ENCODE results near the gene DUOX2.
A peak's percentile ranks its signal among the peaks of the same experiment; 100 is the strongest.

Gene DUOX2

DNA sequence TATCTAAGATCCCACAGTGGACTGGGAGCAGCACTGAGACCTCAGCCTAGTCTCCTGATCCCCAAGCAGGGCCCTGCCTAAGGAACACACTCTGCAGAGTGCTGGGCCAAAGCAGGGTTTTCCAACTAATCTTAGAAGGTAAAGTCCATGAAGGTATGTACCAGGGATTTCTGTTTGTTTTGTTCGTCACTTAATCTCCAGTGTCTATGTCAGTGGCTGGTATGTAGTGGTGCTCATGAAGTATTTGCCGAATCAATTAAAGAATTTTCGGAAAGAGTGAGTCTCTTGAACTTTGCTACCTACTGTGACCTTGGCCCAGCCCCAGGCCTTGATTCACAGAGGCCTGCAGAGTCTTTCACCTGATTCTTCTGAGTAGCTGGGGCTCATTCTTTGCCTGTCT is 17.5 kb upstream of the DUOX2 start:
- H3K36me3 ChIP-seq (ENCODE audit: control insufficient read depth in 5 of 5, insufficient read depth in 5 of 5, low read length in 5 of 5) = no peaks in the 10 kb centered on the region
- H3K4me3 ChIP-seq (ENCODE audit: low read depth in 1 of 5, low read length in 5 of 5) = no peak overlapping the region
- peaks cover 21 to 61% (median 39%) of the 10 kb centered on the region in 5 donors for H3K27me3 ChIP-seq (ENCODE audit: control insufficient read depth in 5 of 5, insufficient read depth in 4 of 5, low read length in 5 of 5)
- H3K9ac ChIP-seq (ENCODE audit: low read length in 5 of 5) = no peak overlapping the region
- H3K4me1 ChIP-seq (ENCODE audit: control insufficient read depth in 5 of 5, insufficient read depth in 5 of 5, low read length in 5 of 5) = peaks cover 0 to 26% (median 20%) of the 10 kb centered on the region in 5 donors
- H3K9me3 ChIP-seq (ENCODE audit: control insufficient read depth in 5 of 5, low read length in 5 of 5) = no peaks in the 10 kb centered on the region
- no peak overlapping the region for H3K27ac ChIP-seq (ENCODE audit: low read depth, low read length)

DNA sequence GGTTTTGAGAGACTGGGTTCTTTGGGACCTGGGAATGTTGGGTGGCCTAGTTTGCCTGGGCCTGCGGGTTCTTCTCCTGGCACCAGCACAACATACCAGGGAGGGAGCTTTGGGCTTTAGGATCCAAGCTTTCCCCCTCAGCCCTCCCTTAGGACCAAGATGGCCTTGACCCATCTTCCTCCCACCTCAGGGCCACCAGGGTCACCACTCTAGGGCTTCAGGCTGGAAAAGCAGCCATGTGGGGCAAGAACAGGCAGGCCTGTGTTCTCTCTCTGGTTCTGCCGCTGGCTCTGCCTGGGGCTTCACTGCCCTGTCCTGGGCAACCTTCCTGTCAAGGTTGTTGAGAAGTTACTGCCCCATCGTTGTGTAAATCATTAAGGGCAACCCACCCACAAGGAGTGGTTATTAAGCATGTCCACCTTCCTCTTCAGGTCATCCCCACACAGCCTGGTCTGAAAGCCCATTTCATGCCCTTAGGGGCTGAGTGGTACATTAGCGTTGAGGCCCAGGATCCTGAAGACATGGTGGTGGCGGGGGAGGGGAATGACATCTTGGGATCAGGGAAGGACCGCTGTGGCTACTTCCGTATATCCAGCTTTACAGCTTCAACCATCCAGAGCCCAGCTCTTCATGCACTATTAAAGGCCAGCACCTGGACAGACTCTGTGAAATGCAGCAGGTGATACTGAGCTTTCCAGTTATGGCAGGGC is 16.5 kb upstream of the DUOX2 start:
- Histone ChIP-seq H3K36me3 (ENCODE audit: control insufficient read depth in 5 of 5, insufficient read depth in 5 of 5, low read length in 5 of 5) (no peaks in the 10 kb centered on the region), H3K9ac (ENCODE audit: low read length in 5 of 5) (peak overlapping the region in 1 of 5 donors; percentile 65), H3K4me1 (ENCODE audit: control insufficient read depth in 5 of 5, insufficient read depth in 5 of 5, low read length in 5 of 5) (peaks cover 0 to 26% (median 20%) of the 10 kb centered on the region in 5 donors), H3K27me3 (ENCODE audit: control insufficient read depth in 5 of 5, insufficient read depth in 4 of 5, low read length in 5 of 5) (peaks cover 19 to 57% (median 34%) of the 10 kb centered on the region in 5 donors), H3K9me3 (ENCODE audit: control insufficient read depth in 5 of 5, low read length in 5 of 5) (no peaks in the 10 kb centered on the region), H3K4me3 (ENCODE audit: low read depth in 1 of 5, low read length in 5 of 5) (peak overlapping the region in 3 of 5 donors; percentile 48 to 65 (median 56)), H3K27ac (ENCODE audit: low read depth, low read length) (no peak overlapping the region)

DNA sequence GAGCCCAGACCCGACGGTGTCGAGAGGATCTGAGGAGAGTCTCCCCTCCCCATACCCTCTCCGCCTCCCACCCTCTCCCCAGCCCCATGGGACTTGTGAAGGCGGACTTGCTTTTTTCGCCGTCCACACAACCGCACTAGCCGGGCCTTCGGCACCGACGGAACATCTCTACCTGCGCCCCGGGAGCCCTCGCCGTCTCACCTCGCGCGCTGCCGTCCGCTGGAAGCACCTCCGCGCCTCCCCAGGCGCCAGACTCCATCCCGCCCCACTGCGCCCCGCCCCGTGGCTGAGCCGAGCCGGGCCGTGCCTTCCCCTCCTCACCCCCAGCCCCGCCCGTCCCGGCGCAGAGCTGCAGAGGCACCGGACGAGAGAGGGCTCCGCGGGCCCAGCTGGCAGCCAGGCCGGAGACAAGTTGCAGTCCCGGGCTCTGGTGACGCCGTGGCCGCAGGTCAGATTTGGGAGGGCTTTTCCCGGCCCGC is 15.7 kb upstream of the DUOX2 start, which contains the start of the genes DUOX1 and DUOXA1:
Gene DUOX1, plus strand, starts transcription at position 344 of the 479 bp plus-strand sequence. CDS start 1,973 bp downstream, outside the sequence.
Gene DUOXA1, minus strand, starts transcription at position 229 of the 479 bp plus-strand sequence. CDS start 6,865 bp downstream, outside the sequence.
- H3K27me3 ChIP-seq (ENCODE audit: control insufficient read depth in 5 of 5, insufficient read depth in 4 of 5, low read length in 5 of 5) = peaks cover 15 to 56% (median 30%) of the 10 kb centered on the region in 5 donors

DNA sequence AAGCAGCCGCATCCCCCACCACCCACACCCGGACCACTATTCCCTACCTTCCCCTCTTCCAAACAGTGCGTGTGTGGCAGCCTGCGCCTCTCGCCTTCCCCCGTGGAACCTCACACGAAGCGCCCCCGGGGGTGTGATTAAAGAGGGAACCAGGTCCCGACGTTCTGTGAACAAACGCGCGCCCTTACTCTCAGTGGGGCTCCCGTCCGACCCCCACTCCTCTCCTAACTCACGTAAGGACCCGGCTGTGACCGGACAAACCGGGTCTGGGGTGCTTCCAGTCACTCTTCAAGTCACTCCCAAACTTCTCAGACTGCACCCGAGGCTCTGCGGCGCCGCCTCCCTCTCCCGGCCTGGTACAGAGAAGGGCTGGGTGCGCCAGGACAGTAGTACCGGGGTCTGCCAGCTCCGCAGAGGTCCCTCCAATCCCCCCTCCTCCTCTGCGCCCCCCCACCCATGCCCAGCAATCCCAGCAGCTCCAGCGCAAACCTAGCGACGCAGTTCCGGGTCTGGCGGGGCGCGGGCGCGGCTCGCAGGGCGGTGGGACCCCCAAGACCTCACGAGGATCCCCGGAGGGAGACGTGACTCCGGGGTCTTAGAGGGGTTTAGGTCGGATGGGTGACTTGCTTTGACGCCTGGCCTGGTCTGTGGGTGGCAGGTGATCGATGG is 15.1 kb upstream of the DUOX2 start:
- Histone ChIP-seq H3K9me3 (ENCODE audit: control insufficient read depth in 5 of 5, low read length in 5 of 5) (no peaks in the 10 kb centered on the region), H3K4me3 (ENCODE audit: low read depth in 1 of 5, low read length in 5 of 5) (peak overlapping the region; percentile 35 to 65 (median 56)), H3K27ac (ENCODE audit: low read depth, low read length) (no peak overlapping the region), H3K36me3 (ENCODE audit: control insufficient read depth in 5 of 5, insufficient read depth in 5 of 5, low read length in 5 of 5) (no peaks in the 10 kb centered on the region), H3K9ac (ENCODE audit: low read length in 5 of 5) (peak overlapping the region in 1 of 5 donors; percentile 62), H3K4me1 (ENCODE audit: control insufficient read depth in 5 of 5, insufficient read depth in 5 of 5, low read length in 5 of 5) (peaks cover 0 to 21% (median 15%) of the 10 kb centered on the region in 5 donors), H3K27me3 (ENCODE audit: control insufficient read depth in 5 of 5, insufficient read depth in 4 of 5, low read length in 5 of 5) (peaks cover 13 to 50% (median 25%) of the 10 kb centered on the region in 5 donors)

More for the DNA sequence above, 15.7 kb upstream of the DUOX2 start, which contains the start of the genes DUOX1 and DUOXA1:
- H3K27ac ChIP-seq (ENCODE audit: low read depth, low read length) = no peak within 1 kb of the TSS
- peak within 1 kb of the TSS in 1 of 5 donors; percentile 65 for H3K9ac ChIP-seq (ENCODE audit: low read length in 5 of 5)
- H3K4me1 ChIP-seq (ENCODE audit: control insufficient read depth in 5 of 5, insufficient read depth in 5 of 5, low read length in 5 of 5) = peaks cover 0 to 21% (median 15%) of the 10 kb centered on the region in 5 donors
- H3K9me3 ChIP-seq (ENCODE audit: control insufficient read depth in 5 of 5, low read length in 5 of 5) = no peaks in the 10 kb centered on the region
- H3K36me3 ChIP-seq (ENCODE audit: control insufficient read depth in 5 of 5, insufficient read depth in 5 of 5, low read length in 5 of 5) = no peaks in the 10 kb centered on the region
- peak within 1 kb of the TSS; percentile 35 to 65 (median 56) for H3K4me3 ChIP-seq (ENCODE audit: low read depth in 1 of 5, low read length in 5 of 5)

DNA sequence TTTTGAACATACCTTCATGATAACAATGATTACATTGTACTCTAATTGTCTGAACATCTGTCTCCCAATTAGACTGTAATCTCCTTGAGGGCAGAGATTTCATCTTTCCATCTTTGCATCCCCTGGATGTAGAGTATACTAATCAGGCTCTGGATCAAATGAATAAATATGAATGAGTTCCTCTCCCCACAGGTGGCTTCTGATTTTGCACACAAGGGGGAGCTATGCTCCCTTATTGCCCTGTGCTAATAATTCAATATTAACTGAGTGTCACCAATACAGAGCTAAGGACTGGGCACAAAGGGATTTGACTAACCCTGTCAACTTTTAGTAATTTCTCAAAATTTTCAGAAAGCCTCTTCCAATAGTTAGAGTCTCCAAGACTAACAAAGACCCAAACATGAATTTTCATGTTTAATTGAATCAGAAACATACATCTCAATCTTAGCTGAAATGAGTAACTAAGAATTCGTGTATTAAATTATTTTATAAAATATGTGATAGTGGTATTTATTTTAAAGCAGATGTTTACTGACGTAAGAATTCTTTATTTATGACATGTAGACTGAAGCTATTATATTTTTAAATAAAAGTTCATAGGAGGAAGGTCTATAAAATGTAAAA is 12.7 kb upstream of the DUOX2 start:
- H3K4me3 ChIP-seq (ENCODE audit: low read depth in 1 of 5, low read length in 5 of 5) = no peak overlapping the region
- no peaks in the 10 kb centered on the region for H3K9me3 ChIP-seq (ENCODE audit: control insufficient read depth in 5 of 5, low read length in 5 of 5)
- H3K27ac ChIP-seq (ENCODE audit: low read depth, low read length) = no peak overlapping the region
- no peaks in the 10 kb centered on the region for H3K36me3 ChIP-seq (ENCODE audit: control insufficient read depth in 5 of 5, insufficient read depth in 5 of 5, low read length in 5 of 5)
- H3K27me3 ChIP-seq (ENCODE audit: control insufficient read depth in 5 of 5, insufficient read depth in 4 of 5, low read length in 5 of 5) = peaks cover 6 to 56% (median 21%) of the 10 kb centered on the region in 5 donors
- peaks cover 0 to 21% (median 15%) of the 10 kb centered on the region in 5 donors for H3K4me1 ChIP-seq (ENCODE audit: control insufficient read depth in 5 of 5, insufficient read depth in 5 of 5, low read length in 5 of 5)
- no peak overlapping the region for H3K9ac ChIP-seq (ENCODE audit: low read length in 5 of 5)

DNA sequence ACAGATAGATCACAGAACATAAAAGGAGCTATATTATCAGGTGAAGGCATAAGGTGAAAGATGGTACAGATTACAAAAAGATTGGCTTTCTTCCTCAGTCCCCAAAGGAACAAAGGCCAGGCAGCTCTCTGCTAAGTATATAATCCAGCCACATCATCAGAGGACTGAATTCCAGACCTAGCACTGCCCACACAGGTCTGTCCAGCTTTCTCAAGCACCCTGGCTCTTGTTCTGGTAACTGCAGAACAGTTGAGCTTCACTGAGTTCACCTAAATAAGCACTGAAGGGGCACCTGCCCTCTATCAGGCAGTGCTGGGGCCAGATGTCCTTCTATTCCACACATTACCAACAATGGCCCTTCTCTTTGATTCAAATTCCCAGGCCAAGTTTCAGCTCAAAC is 9.4 kb upstream of the DUOX2 start:
- Histone ChIP-seq H3K36me3 (ENCODE audit: control insufficient read depth in 5 of 5, insufficient read depth in 5 of 5, low read length in 5 of 5) (no peaks in the 10 kb centered on the region), H3K27me3 (ENCODE audit: control insufficient read depth in 5 of 5, insufficient read depth in 4 of 5, low read length in 5 of 5) (peaks cover 3 to 45% (median 19%) of the 10 kb centered on the region in 5 donors), H3K9me3 (ENCODE audit: control insufficient read depth in 5 of 5, low read length in 5 of 5) (no peaks in the 10 kb centered on the region), H3K4me3 (ENCODE audit: low read depth in 1 of 5, low read length in 5 of 5) (no peak overlapping the region), H3K9ac (ENCODE audit: low read length in 5 of 5) (no peak overlapping the region), H3K4me1 (ENCODE audit: control insufficient read depth in 5 of 5, insufficient read depth in 5 of 5, low read length in 5 of 5) (no peaks in the 10 kb centered on the region), H3K27ac (ENCODE audit: low read depth, low read length) (no peak overlapping the region)

DNA sequence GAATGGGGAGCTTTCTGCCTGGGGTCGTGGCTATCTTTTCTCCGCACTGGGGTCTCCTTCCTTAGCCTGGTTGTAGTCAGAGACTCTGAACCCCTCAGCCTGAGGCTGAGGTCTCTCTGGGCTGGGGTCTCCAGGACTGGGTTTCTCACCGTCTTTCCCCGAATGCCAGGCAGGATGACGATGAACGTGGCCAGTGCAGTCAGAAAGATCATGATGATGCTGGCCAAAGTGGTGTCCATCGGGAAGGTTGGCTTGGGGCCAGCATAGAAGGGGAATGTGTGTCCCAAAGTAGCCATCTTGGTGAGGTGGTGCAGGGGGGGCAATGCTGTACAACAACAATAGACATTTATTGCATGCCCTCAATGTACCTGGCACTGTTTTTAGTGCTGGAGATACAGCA is 8.7 kb upstream of the DUOX2 start:
- Histone ChIP-seq H3K9ac (ENCODE audit: low read length in 5 of 5) (no peak overlapping the region), H3K4me3 (ENCODE audit: low read depth in 1 of 5, low read length in 5 of 5) (no peak overlapping the region), H3K27ac (ENCODE audit: low read depth, low read length) (no peak overlapping the region), H3K9me3 (ENCODE audit: control insufficient read depth in 5 of 5, low read length in 5 of 5) (no peaks in the 10 kb centered on the region), H3K27me3 (ENCODE audit: control insufficient read depth in 5 of 5, insufficient read depth in 4 of 5, low read length in 5 of 5) (peaks cover 2 to 39% (median 16%) of the 10 kb centered on the region in 5 donors), H3K4me1 (ENCODE audit: control insufficient read depth in 5 of 5, insufficient read depth in 5 of 5, low read length in 5 of 5) (peaks cover 0 to 4% (median 3%) of the 10 kb centered on the region in 5 donors), H3K36me3 (ENCODE audit: control insufficient read depth in 5 of 5, insufficient read depth in 5 of 5, low read length in 5 of 5) (no peaks in the 10 kb centered on the region)

DNA sequence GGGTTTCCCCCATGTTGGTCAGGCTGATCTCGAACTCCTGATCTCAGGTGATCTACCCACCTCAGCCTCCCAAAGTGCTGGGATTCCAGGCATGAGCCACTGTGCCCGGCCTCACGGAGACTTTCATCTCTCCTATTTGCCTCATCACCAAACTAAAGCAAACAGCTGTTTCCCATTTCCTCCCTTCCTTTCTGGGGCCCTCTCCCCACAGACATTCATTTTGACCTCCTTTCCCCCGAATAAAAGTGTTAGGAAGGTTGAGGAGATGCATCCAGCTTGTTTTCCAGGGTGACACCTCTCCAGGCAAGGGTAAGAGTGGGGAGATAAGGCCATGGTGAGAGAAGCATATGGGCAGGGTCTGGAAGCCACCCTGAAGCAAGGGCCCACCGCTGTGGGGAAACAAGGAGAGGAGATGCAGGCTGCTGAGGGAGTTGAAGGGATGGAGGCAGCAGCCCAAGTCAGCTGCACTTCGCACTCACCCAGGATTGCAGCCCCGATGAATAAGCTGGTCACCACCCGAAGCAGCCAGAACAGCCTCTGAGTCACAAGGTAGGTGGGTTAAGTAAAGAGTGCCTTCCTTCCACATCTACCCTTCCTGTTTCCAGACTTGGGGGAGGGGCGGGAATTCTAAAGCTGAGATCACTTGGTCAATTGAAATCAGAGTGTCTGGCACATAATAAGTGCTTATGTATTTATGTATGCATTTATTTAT is 7.9 kb upstream of the DUOX2 start:
- peaks cover 0 to 12% (median 12%) of the 10 kb centered on the region in 5 donors for H3K4me1 ChIP-seq (ENCODE audit: control insufficient read depth in 5 of 5, insufficient read depth in 5 of 5, low read length in 5 of 5)
- no peak overlapping the region for H3K9ac ChIP-seq (ENCODE audit: low read length in 5 of 5)
- no peak overlapping the region for H3K27ac ChIP-seq (ENCODE audit: low read depth, low read length)
- H3K27me3 ChIP-seq (ENCODE audit: control insufficient read depth in 5 of 5, insufficient read depth in 4 of 5, low read length in 5 of 5) = peaks cover 8 to 44% (median 23%) of the 10 kb centered on the region in 5 donors
- H3K9me3 ChIP-seq (ENCODE audit: control insufficient read depth in 5 of 5, low read length in 5 of 5) = no peaks in the 10 kb centered on the region
- no peak overlapping the region for H3K4me3 ChIP-seq (ENCODE audit: low read depth in 1 of 5, low read length in 5 of 5)
- no peaks in the 10 kb centered on the region for H3K36me3 ChIP-seq (ENCODE audit: control insufficient read depth in 5 of 5, insufficient read depth in 5 of 5, low read length in 5 of 5)

DNA sequence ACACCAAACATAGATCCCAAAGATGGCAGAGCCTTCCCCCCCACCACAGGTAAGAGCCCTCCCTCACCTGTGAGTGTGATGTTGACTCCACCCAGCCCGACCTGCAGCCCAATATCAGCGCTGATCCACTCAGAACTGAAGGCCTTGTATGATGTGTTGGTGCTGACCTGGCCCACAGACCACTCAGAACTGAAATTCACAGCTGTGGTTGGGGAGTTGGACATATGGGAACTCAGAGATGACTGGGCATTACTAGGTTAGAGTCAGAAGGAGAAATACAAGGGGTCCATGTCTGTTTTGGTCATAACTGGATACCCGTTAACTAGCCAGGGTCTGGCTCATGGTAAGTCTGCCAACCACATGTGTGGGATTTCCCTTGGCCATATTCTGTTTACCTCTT is 7.0 kb upstream of the DUOX2 start:
- peaks cover 16 to 52% (median 32%) of the 10 kb centered on the region in 5 donors for H3K27me3 ChIP-seq (ENCODE audit: control insufficient read depth in 5 of 5, insufficient read depth in 4 of 5, low read length in 5 of 5)
- peaks cover 1 to 19% (median 16%) of the 10 kb centered on the region in 5 donors for H3K4me1 ChIP-seq (ENCODE audit: control insufficient read depth in 5 of 5, insufficient read depth in 5 of 5, low read length in 5 of 5)
- H3K36me3 ChIP-seq (ENCODE audit: control insufficient read depth in 5 of 5, insufficient read depth in 5 of 5, low read length in 5 of 5) = no peaks in the 10 kb centered on the region
- no peaks in the 10 kb centered on the region for H3K9me3 ChIP-seq (ENCODE audit: control insufficient read depth in 5 of 5, low read length in 5 of 5)
- H3K4me3 ChIP-seq (ENCODE audit: low read depth in 1 of 5, low read length in 5 of 5) = no peak overlapping the region
- H3K27ac ChIP-seq (ENCODE audit: low read depth, low read length) = no peak overlapping the region
- H3K9ac ChIP-seq (ENCODE audit: low read length in 5 of 5) = no peak overlapping the region

Data from subcutaneous abdominal adipose tissue (tissue), 5 donors.